AG20443 (cell line): ENCODE measurements around the gene ERGIC1.
"Not testable (repeated sequence)": the region's sequence is repeated elsewhere in the genome, so short reads cannot be mapped to it uniquely, and the experiment has no call there.

Experiments used
- DNase-seq: peaks from one replicate; pipeline ENCODE4 v3.0.0; 2012; ENCODE audit warnings: low spot score, mixed read lengths

The ERGIC1 gene

GRCh38 chr5:172878933-172879752, 45.1 kb downstream of the ERGIC1 start:
- DNase-seq, result peak; percentile 76

GRCh38 chr5:172881691-172882370, 47.8 kb downstream of the ERGIC1 start:
- DNase-seq, result peak; percentile 55

- no peak for DNase-seq
Measured at GRCh38 chr5:172883066-172883465, 49.0 kb downstream of the ERGIC1 start.

GRCh38 chr5:172885597-172886340, 51.7 kb downstream of the ERGIC1 start:
- DNase-seq, result no peak

- no peak for DNase-seq
Measured at GRCh38 chr5:172886476-172886875, 52.4 kb downstream of the ERGIC1 start.

GRCh38 chr5:172886974-172887501, 53.0 kb downstream of the ERGIC1 start:
- peak; percentile 42 for DNase-seq

- no peak for DNase-seq
Measured at GRCh38 chr5:172887692-172888091, 53.6 kb downstream of the ERGIC1 start.

- no peak for DNase-seq
Measured at GRCh38 chr5:172890659-172891058, 56.6 kb downstream of the ERGIC1 start.

- DNase-seq, result no peak
Measured at GRCh38 chr5:172891716-172892421, 57.8 kb downstream of the ERGIC1 start.

- no peak for DNase-seq
Measured at GRCh38 chr5:172892713-172893112, 58.7 kb downstream of the ERGIC1 start.

GRCh38 chr5:172894767-172895388, 60.8 kb downstream of the ERGIC1 start:
- DNase-seq, result no peak

GRCh38 chr5:172895549-172895948, 61.5 kb downstream of the ERGIC1 start:
- no peak for DNase-seq

GRCh38 chr5:172896465-172896864, 62.4 kb downstream of the ERGIC1 start:
- no peak for DNase-seq

- DNase-seq, result not testable (repeated sequence)
Measured at GRCh38 chr5:172897067-172897466, 63.0 kb downstream of the ERGIC1 start.

- peak; percentile 87 for DNase-seq
Measured at GRCh38 chr5:172897481-172898217, 63.6 kb downstream of the ERGIC1 start.

GRCh38 chr5:172898218-172898842, 64.3 kb downstream of the ERGIC1 start:
- no peak for DNase-seq

GRCh38 chr5:172898843-172899369, 64.9 kb downstream of the ERGIC1 start:
- no peak for DNase-seq

GRCh38 chr5:172899436-172899835, 65.4 kb downstream of the ERGIC1 start:
- no peak for DNase-seq

GRCh38 chr5:172901012-172901780, 67.1 kb downstream of the ERGIC1 start:
- peak; percentile 53 for DNase-seq
